Neural crest cell (in vitro differentiated cells): ENCODE results near the gene TACC2. TPM values are rescaled to one million over a fixed set of nuclear protein-coding genes. Genes with fewer than 3 reads are reported as not detected.
A peak's percentile ranks its signal among the peaks of the same experiment; 100 is the strongest.

Source experiments
- DNase-seq: peaks from one replicate; pipeline ENCODE4 v3.0.0; 2021; ENCODE audit warnings: low read depth, mixed read lengths, low spot score
- H3K27ac Mint-ChIP-seq: one replicate; pipeline ENCODE4 v1.8.0; 2021; ENCODE audit warnings: mild to moderate bottlenecking, mixed read lengths; ENCODE audit not compliant: unreplicated experiment
- H3K27me3 Mint-ChIP-seq: 2 replicates; pipeline ENCODE4 v1.8.0; 2021; ENCODE audit warnings: low read depth, mild to moderate bottlenecking, mixed read lengths
- H3K36me3 Mint-ChIP-seq: 2 replicates; pipeline ENCODE4 v1.8.0; 2021; ENCODE audit warnings: low read depth, mild to moderate bottlenecking, mixed read lengths
- H3K4me1 Mint-ChIP-seq: 2 replicates; pipeline ENCODE4 v1.8.0; 2021; ENCODE audit warnings: mixed read lengths
- H3K4me3 Mint-ChIP-seq: one replicate; pipeline ENCODE4 v1.8.0; 2021; ENCODE audit warnings: mild to moderate bottlenecking, mixed read lengths
- H3K9me3 Mint-ChIP-seq: 2 replicates; pipeline ENCODE4 v1.8.0; 2021; ENCODE audit warnings: mixed read lengths
- CTCF ChIP-seq: fragments of 200-600 bp; sonication (generic); conservative IDR thresholded peaks from 2 replicates; pipeline ENCODE4 v1.5.0; 2021; ENCODE audit warnings: antibody characterized with exemption, mild to moderate bottlenecking
- total RNA-seq: library from RNA; stranded (reverse); gene quantifications from 2 replicates; pipeline ENCODE4 v1.2.1, GENCODE V29; 2021

Gene TACC2
- total RNA-seq, 1 donor from 2014 or later = 48.2 TPM

- Mint-ChIP-seq H3K9me3 (no peaks in the 10 kb centered on the region), H3K4me1 (peaks cover 19% of the 10 kb centered on the region), H3K27ac (no peak overlapping the region), H3K4me3 (no peak overlapping the region), H3K36me3 (no peaks in the 10 kb centered on the region), H3K27me3 (no peaks in the 10 kb centered on the region)
- no peak for TF ChIP-seq CTCF
- no peak for DNase-seq
Observed at GRCh38 chr10:122130474-122131110, 141.6 kb downstream of the TACC2 start.

GRCh38 chr10:122132331-122132755 lies 143.4 kb downstream of the TACC2 start:
- TF ChIP-seq CTCF = no peak
- peaks cover 13% of the 10 kb centered on the region for H3K4me1 Mint-ChIP-seq
- H3K4me3 Mint-ChIP-seq = no peak overlapping the region
- H3K9me3 Mint-ChIP-seq = no peaks in the 10 kb centered on the region
- no peak for DNase-seq
- no peaks in the 10 kb centered on the region for H3K27me3 Mint-ChIP-seq
- no peak overlapping the region for H3K27ac Mint-ChIP-seq
- H3K36me3 Mint-ChIP-seq = no peaks in the 10 kb centered on the region

- Mint-ChIP-seq H3K4me1 (peaks cover 15% of the 10 kb centered on the region), H3K36me3 (no peaks in the 10 kb centered on the region), H3K9me3 (no peaks in the 10 kb centered on the region), H3K27me3 (no peaks in the 10 kb centered on the region), H3K4me3 (no peak overlapping the region), H3K27ac (peak overlapping the region; percentile 70)
- TF ChIP-seq CTCF = no peak
- no peak for DNase-seq
Observed at GRCh38 chr10:122132882-122133565, 144.1 kb downstream of the TACC2 start.

GRCh38 chr10:122135251-122136025 lies 146.5 kb downstream of the TACC2 start:
- TF ChIP-seq CTCF = no peak
- no peak for DNase-seq
- Mint-ChIP-seq H3K27me3 (no peaks in the 10 kb centered on the region), H3K27ac (peak overlapping the region; percentile 2), H3K4me3 (no peak overlapping the region), H3K36me3 (no peaks in the 10 kb centered on the region), H3K4me1 (peaks cover 29% of the 10 kb centered on the region), H3K9me3 (no peaks in the 10 kb centered on the region)

DNA sequence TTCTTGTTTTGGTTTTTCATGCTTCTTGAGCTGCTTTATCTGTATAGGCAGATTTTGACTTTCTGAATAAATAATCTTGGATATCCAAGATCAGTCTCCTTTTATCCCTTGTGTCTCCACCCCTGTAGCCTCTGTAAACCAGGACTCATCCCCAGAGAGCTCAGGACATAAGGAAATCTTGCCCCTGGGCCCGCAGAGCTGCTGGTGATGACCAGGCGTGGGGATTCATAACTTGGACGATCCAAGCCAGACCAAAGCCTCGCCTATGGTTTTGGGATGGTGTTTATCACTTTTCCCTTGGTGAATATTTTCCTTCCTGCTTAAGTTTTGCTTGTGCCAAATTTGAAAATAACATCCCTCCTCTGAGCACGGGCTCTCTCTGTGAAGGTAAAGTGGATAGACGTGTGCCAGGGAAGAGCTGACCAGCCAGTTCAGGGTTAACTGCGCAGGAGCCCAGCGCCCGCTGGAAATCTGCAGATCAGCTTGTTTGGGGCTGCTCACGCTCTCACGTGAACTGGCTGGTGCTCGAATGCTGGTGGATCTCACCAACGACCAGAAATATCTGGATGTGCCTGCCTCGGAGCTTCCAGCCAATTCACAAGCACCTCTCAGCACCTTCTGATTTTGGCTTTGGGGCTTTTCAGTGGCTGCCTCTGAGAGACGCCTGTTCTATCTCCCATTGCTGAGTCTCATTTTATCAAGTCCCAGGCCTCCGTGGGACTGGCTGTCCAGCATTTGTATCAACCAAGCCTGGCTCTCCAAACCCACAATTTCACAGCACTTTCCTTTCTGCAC lies 150.1 kb downstream of the TACC2 start:
- Mint-ChIP-seq H3K27ac (no peak overlapping the region), H3K9me3 (no peaks in the 10 kb centered on the region), H3K27me3 (no peaks in the 10 kb centered on the region), H3K4me3 (no peak overlapping the region), H3K36me3 (no peaks in the 10 kb centered on the region), H3K4me1 (peaks cover 36% of the 10 kb centered on the region)
- DNase-seq = no peak
- TF ChIP-seq CTCF = no peak
